ENCODE measurements around the gene C19orf85.
"Not testable (repeated sequence)": the region's sequence is repeated elsewhere in the genome, so short reads cannot be mapped to it uniquely, and the experiment has no call there.

C19orf85 gene

GRCh38 chr19:55464662-55465054 is at the start of gene C19orf85:
Gene C19orf85, minus strand, starts transcription at chr19:55464751. Its CDS starts 197 bp downstream, at chr19:55464554.
- in situ Hi-C loops (cut with HindIII; ENCODE audit: low pct_unique_long_range_greater_than_20kb, low sequenced_read_pairs), result no loop called here
- TF ChIP-seq JUND (IDR thresholded peaks at IDR 0.05; ENCODE audit: low read depth), result no peak
- DNase-seq (ENCODE audit: low read depth in 1 of 2, low spot score in 1 of 2), result no peak

GRCh38 chr19:55508120-55508519 is 43.6 kb upstream of the C19orf85 start:
- in situ Hi-C loops (cut with HindIII; ENCODE audit: low pct_unique_long_range_greater_than_20kb, low sequenced_read_pairs), result no loop called here
- no peak for TF ChIP-seq JUND (IDR thresholded peaks at IDR 0.05; ENCODE audit: low read depth)
- DNase-seq (ENCODE audit: low read depth in 1 of 2, low spot score in 1 of 2), result no peak

GRCh38 chr19:55504981-55505380 is 40.4 kb upstream of the C19orf85 start:
- no peak for TF ChIP-seq JUND (IDR thresholded peaks at IDR 0.05; ENCODE audit: low read depth)
- no peak for DNase-seq (ENCODE audit: low read depth in 1 of 2, low spot score in 1 of 2)
- in situ Hi-C loops (cut with HindIII; ENCODE audit: low pct_unique_long_range_greater_than_20kb, low sequenced_read_pairs), result no loop called here

GRCh38 chr19:55504252-55504603 is 39.7 kb upstream of the C19orf85 start:
- DNase-seq (ENCODE audit: low read depth in 1 of 2, low spot score in 1 of 2), result no peak
- in situ Hi-C loops (cut with HindIII; ENCODE audit: low pct_unique_long_range_greater_than_20kb, low sequenced_read_pairs), result no loop called here
- TF ChIP-seq JUND (IDR thresholded peaks at IDR 0.05; ENCODE audit: low read depth), result no peak

- peak; percentile 92 to 95 for DNase-seq (ENCODE audit: low read depth in 1 of 2, low spot score in 1 of 2)
- in situ Hi-C loops (cut with HindIII; ENCODE audit: low pct_unique_long_range_greater_than_20kb, low sequenced_read_pairs), result no loop called here
- TF ChIP-seq JUND (IDR thresholded peaks at IDR 0.05; ENCODE audit: low read depth), result no peak
These were observed 39.1 kb upstream of the C19orf85 start for GRCh38 chr19:55503502-55504251.

GRCh38 chr19:55503157-55503501 is 38.6 kb upstream of the C19orf85 start:
- in situ Hi-C loops (cut with HindIII; ENCODE audit: low pct_unique_long_range_greater_than_20kb, low sequenced_read_pairs), result no loop called here
- no peak for DNase-seq (ENCODE audit: low read depth in 1 of 2, low spot score in 1 of 2)
- TF ChIP-seq JUND (IDR thresholded peaks at IDR 0.05; ENCODE audit: low read depth), result no peak

- no peak for DNase-seq (ENCODE audit: low read depth in 1 of 2, low spot score in 1 of 2)
- in situ Hi-C loops (cut with HindIII; ENCODE audit: low pct_unique_long_range_greater_than_20kb, low sequenced_read_pairs), result no loop called here
- no peak for TF ChIP-seq JUND (IDR thresholded peaks at IDR 0.05; ENCODE audit: low read depth)
These were observed 37.8 kb upstream of the C19orf85 start for GRCh38 chr19:55502197-55502952.

- TF ChIP-seq JUND (IDR thresholded peaks at IDR 0.05; ENCODE audit: low read depth), result no peak
- DNase-seq (ENCODE audit: low read depth in 1 of 2, low spot score in 1 of 2), result no peak
- in situ Hi-C loops (cut with HindIII; ENCODE audit: low pct_unique_long_range_greater_than_20kb, low sequenced_read_pairs), result no loop called here
These were observed 35.9 kb upstream of the C19orf85 start for GRCh38 chr19:55500368-55500952.

GRCh38 chr19:55498246-55498840 is 33.8 kb upstream of the C19orf85 start:
- DNase-seq (ENCODE audit: low read depth in 1 of 2, low spot score in 1 of 2), result no peak
- TF ChIP-seq JUND (IDR thresholded peaks at IDR 0.05; ENCODE audit: low read depth), result no peak
- in situ Hi-C loops (cut with HindIII; ENCODE audit: low pct_unique_long_range_greater_than_20kb, low sequenced_read_pairs), result no loop called here

- TF ChIP-seq JUND (IDR thresholded peaks at IDR 0.05; ENCODE audit: low read depth), result no peak
- in situ Hi-C loops (cut with HindIII; ENCODE audit: low pct_unique_long_range_greater_than_20kb, low sequenced_read_pairs), result no loop called here
These were observed 33.2 kb upstream of the C19orf85 start for GRCh38 chr19:55497763-55498162.

GRCh38 chr19:55496820-55497219 is 32.3 kb upstream of the C19orf85 start:
- DNase-seq (ENCODE audit: low read depth in 1 of 2, low spot score in 1 of 2); in situ Hi-C loops (cut with HindIII; ENCODE audit: low pct_unique_long_range_greater_than_20kb, low sequenced_read_pairs): not testable (repeated sequence)

More at GRCh38 chr19:55497763-55498162, 33.2 kb upstream of the C19orf85 start:
- no peak for DNase-seq (ENCODE audit: low read depth in 1 of 2, low spot score in 1 of 2)

GRCh38 chr19:55495646-55496349 is 31.2 kb upstream of the C19orf85 start:
- TF ChIP-seq JUND (IDR thresholded peaks at IDR 0.05; ENCODE audit: low read depth), result no peak
- in situ Hi-C loops (cut with HindIII; ENCODE audit: low pct_unique_long_range_greater_than_20kb, low sequenced_read_pairs), result no loop called here
- DNase-seq (ENCODE audit: low read depth in 1 of 2, low spot score in 1 of 2), result no peak
